Suppressor macrophage treated with lipopolysaccharide for 1 hour (primary cell): Measurements from ENCODE around the gene TFDP1.
"Not testable (repeated sequence)": the region's sequence is repeated elsewhere in the genome, so short reads cannot be mapped to it uniquely, and the experiment has no call there.

Experiments
- DNase-seq, 3 donors: peaks; one replicate each; pipeline ENCODE4 v3.0.0-alpha.2; 2020 to 2022

The TFDP1 gene

DNA sequence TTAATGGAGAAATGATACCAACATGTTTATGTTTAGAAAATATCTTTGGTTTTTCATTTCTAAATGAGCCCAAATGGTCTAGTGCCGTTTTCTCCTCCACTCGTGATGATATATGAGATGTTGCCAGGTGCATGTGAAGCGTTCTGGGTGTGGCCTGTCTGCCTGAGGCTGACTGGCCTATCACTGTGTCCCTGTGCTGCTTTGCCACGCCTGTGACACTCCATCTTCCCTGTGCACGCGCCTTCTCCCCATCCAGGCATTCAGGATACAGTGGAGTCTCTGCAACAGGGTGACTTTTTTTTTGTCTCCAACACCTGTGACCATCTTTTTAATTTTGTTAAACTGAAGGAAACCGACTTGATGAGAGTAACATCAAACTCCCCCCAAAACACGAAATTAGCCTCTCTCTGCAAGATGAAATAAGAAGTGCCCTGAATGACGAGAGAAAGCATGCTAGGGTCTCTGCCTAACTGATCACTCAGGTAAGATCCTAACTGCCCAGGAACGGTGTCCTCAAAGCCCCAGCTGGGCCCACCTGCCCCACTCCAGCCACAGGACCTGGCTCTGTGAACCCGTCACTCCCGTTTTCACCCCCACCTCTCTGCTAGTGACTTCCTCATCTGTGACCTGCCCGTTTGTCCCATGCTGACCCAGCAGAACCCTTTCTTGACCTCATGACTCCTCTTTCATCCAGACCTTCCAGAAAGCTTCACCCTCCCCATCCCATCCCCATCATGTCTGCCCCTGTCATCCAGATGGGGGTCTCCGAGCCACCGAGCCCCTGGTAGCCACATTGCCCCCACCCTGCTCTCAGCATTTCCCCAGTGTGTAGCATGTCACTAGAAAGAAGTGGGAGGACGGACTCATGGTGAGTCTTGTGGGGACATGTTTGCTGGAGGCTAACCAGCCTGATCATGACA is 33.2 kb upstream of the TFDP1 start:
- no peak for DNase-seq

DNA sequence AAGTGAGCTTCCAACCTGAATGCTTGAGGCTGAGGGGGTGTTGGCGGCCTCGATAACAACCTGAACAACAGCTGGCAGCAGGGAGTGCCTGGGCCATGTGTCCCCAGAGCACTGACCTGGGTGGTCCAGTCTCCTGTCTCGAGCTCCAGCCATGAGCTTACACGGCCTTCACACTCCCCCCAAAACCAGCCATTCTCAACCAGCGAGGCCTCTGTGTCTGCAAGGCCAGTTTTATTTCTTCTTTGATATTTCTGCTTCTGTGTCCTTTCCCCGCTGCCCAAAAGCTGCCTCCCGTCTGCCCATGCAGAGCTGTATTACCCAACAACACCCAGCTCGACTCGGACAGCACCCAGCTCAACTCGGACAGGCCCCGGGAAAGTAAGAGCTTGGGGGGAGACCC is 32.5 kb upstream of the TFDP1 start:
- DNase-seq, result no peak

DNA sequence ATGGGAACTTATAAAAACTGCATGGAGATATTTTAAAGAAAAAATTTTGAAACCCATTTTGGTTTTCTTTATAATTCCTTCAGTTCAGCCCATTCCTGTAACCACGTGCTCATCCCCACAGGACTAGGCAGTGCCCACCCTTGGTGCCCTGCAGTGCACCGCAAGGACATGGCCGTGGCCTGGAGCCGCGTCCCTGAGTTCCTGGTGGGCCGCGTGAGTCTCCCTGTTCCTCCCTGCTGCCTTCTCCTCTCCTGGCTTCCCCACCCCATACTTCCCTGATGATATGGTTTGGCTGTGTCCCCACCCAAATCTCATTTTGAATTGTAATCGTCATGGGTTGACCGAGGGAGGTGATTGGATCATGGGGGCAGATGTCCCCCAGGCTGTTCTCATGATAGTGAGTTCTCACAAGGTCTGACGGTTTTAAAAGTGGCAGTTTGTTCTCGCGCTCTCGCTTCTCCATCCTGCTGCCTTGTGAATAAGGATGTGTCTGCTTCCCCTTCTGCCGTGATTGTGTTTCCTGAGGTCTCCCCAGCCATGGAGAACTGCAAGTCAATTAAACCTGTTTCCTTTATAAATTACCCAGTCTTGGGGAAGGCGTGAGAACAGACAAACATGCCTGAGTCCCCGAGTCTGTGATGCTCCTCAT is 31.6 kb upstream of the TFDP1 start:
- peak; percentile 13 to 26 (median 20) for DNase-seq

DNA sequence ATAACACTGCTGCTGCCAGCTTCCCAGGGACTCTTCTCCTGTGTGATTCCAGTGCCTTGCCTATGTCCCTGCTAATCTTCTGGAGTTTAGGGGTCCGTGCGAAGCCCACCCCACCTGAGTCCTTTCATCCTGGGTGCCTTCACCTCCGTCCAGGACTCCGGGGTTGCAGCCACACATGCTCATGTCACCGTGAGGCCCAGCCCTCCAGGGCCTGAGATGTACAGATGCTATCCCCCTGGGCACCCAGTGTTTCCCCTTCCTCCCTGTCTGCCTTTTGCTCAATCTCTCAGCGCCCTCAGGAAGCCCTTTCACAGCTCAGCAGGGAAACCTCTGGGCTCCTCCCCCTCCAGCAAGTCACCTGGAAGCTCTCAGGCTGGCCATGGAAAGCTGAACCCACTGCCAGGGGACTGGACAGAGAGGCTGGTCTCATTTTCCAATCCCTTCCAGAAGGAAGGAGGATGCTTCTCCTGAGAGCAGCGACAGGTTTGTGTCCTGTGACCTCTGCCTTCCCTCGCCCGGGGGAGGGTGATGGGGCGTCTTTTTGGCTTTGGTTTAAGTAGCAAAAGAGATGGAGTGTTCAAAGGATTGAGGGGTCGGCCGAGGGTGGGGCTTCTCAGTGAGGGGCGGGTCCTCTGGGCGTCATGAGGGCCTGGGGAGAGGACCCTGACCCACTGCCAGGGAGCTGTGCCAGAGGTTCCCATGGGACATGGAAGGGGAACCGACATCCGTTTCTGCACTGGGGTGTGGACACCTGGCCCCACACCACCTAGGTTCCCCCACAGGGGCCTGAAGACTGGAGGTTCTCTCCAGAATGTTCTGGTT is 30.8 kb upstream of the TFDP1 start:
- DNase-seq, result no peak

DNA sequence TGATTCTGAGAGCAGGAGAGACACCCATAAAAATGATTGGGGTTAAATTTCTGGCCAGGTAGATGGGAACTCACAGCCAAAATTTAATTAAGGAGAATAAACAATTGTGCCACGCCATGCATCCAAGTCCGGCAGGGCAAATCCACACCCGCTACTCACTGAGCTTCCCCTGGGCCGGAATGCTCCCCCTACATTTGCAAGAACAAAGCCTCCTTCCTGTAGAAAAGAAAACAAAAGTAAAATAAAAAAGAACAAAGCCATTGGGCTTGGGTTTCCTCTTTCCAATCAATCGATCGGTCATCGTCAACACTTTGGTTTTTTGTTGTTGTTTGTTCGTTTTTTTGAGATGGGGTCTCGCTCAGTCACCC is 30.2 kb upstream of the TFDP1 start:
- no peak for DNase-seq

DNA sequence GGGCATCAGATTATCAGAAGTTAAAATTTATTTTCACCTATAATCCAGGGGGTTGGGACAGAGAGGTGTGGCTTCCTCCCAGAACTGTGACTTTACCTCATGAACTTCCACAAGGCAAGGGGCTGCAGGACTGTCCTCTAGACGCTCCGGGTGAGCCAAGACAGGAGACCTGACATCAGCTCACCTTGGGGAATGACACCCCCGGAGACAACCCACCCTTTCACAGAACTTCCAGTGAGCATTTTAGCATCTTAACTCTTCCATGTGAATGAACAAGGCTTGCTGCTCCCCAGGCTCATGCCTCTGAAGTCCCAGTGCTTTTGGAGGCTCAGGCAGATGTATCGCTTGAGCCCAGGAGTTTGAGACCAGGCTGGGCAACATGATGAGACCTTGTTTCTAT is 29.4 kb upstream of the TFDP1 start:
- no peak for DNase-seq

DNA sequence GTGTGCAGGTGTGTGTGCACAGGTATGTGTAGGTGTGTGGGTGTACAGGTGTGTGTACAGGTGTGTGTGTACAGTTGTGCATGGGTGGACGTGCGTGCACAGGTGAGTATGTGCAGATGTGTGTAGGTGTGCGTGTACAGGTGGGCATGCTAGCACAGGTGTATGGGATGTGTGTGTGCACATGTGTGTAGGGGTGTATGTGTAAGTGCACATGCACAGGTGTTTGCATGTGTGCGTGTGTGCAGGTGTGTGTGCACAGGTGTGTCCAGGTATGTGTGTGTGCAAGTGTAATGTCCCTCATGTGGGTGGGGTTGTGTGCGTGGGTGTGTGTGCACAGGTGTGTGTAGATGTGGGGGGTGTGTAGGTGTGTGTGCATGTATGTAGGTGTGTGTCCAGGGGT is 27.5 kb upstream of the TFDP1 start:
- DNase-seq, result no peak

DNA sequence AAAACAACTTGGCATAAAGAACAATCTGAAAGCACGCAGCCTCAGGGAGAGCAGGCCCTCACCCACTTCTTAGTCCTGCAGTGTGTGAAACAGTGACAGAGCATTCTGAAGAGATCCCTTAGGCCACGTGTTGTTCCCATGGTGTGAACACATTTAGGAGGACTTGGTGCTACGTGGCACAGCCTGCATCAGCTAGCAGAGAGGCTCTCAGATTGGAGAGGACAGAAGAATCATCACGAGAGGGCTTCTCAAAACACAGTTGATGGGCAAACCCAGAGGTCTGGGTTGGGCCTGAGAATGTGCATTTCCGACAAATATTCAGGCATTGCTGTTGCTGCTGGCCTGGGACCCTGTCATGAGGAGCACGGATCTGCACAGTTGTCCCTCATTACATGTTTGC is 26.1 kb upstream of the TFDP1 start:
- DNase-seq, result no peak

DNA sequence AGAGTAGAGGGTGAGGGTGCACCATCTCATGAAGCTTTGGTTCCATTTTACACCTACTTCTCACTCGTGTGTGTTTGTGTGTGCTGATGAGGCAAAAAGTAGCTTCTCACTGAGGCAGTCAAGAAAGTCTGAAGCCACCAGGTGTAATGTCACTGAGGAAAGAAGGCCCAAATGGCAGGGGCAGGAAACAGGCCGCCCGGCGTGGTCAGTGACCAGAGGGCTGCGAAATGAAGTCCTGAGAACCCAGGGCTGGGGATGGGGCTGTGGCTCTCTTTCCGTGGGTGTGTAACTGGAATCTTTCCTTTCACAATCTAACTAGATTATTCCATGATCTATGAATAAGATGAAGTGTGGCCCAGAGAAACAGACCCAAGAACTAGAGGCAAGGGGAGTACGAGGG is 25.5 kb upstream of the TFDP1 start:
- DNase-seq, result no peak

DNA sequence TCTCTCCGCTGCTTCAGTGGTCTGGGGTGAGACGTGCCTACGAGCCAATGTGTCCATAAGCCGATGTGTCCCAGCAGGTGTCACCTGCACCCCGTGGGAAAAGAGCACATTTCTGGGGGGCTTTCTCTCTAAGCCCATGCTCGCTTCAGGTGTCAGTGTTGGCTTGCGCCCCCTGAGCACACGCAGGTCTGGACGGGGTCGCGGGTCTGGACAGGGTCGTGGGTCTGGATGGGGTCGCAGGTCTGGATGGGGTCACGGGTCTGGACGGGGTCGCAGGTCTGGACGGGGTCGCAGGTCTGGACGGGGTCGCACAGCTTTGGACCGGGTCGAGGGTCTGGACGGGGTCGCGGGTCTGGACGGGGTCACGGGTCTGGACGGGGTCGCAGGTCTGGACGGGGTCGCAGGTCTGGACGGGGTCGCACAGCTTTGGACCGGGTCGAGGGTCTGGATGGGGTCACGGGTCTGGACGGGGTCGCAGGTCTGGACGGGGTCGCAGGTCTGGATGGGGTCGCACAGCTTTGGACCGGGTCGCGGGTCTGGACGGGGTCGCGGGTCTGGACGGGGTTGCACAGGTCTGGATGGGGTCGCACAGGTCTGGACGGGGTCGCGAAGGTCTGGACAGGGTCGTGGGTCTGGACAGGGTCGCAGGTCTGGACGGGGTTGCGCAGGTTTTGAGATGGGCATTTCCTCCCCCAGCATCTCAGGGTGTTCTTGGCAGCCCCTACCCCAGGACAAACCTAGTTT is 24.5 kb upstream of the TFDP1 start:
- no peak for DNase-seq

DNA sequence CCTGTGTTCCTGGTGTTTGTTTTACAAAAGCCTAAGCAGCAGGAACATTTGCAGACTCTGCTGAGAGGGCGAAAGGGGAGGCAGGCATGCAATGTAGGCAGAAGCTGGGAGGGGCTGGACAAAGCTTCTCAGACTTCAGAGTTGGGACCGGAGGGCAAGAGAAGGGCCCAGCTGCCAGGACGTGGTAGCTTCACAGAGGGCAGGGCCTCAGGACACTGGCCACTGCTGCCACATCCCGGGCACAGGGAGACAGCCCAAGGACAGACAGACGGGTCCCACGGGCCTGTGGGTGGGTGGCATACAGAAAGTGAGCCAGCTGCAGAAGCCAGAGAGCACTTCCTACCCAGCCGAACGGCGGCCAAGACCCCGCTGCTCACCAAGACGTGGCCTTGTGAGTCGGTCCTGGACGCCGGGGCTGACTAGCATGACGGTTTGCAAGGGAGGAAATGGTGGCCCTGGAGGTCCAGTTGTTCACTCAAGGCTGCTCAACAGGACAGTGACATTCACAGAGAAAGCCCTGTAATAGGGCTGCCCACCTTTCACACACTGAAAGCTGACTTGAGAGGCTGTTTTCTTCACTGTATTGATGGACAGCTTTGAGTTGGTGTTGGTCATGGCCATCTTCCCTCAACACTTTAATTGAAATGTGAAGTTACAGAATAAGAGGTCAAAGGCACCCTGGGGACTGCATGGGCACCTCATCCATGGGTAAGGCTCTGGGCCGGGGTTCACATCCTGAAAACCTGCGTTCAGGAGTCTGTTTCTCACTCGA is 23.7 kb upstream of the TFDP1 start:
- DNase-seq, result no peak

DNA sequence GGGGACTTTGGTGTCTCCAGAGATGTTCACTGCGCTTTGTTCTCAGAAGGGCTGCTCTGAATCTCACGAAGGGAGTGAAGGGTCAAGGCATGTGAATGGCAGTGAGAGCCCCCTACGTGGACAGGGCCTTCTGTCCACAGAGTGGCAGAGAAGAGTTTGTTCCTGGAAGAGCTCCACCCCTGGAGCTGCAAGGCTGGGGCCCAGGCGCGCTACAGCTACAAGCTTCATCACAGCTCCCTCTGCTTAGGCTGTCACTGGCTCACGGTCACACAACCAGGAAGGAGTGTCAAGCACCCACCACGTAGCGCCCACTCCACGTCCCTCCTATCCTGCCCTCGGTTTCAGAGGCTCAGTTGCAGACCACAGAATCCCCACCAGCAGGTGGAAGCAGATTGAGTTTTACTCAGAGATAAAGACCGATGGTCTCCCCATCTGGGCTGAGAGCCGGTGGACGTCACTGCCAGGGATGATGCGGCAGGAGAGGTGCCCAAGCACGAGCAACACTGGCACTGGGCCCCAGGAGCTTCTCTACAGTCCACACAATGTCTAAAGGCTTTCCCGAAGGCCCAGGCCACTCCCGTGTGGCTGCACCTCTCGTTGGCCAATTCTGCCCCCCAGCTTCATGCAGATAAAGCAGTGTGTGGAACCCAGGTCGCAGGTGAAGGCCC is 23.0 kb upstream of the TFDP1 start:
- DNase-seq, result no peak

DNA sequence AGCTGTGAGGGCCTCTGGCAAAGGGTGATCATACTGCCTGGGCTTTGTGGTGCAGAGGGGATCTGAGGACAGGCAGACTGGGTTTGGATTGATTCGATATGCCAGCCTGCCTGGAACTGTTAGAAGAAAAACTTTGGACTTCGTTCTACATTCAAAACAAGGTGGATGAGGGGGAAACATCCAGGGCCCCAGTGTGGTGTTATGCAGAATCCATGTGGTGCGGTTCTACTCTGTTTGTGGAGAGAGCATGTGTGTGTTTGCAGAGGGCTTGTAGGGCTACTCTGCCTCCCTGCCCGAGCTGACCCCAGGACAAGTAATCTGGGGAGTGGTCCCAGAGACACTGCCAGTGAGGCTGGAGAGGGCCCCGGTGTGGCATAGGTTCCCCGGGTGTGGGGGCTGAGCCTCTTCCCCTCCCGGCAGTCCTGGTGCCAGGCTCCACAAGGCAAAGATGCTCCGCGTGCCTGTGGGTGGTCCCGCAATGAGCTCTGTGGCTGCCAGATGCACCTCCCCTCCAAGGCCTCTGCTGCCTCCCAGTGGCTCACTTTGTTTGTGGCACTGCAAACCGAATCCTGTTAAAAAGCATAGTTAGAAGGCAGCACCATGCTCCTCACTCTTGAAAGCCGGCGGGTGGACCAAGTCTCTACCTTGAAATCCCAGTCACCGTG is 22.3 kb upstream of the TFDP1 start:
- DNase-seq, result peak; percentile 57 to 62 (median 58)

DNA sequence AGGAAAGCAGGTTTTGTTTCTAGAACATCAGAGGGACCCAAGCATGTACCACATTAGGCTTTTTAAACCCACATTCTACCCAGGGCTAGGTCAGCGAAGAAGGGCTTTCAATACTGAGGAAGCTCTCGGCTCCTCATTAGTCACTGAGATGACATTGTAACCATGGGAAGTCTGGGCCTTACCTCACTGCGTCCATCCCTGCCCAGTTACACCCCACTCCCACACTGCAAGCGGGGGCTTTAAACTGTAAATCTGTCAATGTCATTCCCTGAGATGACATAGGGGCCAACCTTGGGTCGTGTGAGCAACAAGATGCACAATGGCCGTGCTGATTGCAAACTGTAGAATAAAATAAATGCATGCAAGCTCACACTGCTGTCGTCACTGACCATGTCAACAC is 21.7 kb upstream of the TFDP1 start:
- peak in 1 of 3 donors; percentile 5 for DNase-seq

DNA sequence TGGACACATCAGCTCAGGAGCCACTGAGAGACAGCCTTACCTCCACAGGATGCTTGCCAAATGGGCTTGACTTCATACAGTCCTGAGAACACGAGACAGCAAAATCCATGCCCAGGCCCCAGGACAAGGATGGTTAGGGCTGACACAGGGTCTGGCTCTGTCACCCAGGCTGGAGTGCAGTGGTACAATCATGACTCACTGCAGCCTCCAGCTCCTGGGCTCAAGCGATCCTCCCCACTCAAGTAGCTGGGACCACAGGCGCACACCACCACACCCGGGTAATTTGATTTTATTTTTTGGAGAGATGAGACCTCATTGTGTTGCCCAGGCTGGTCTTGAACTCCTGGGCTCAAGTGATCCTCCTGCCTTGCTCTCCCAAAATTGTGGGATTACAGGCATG is 21.0 kb upstream of the TFDP1 start:
- not testable (repeated sequence) for DNase-seq

DNA sequence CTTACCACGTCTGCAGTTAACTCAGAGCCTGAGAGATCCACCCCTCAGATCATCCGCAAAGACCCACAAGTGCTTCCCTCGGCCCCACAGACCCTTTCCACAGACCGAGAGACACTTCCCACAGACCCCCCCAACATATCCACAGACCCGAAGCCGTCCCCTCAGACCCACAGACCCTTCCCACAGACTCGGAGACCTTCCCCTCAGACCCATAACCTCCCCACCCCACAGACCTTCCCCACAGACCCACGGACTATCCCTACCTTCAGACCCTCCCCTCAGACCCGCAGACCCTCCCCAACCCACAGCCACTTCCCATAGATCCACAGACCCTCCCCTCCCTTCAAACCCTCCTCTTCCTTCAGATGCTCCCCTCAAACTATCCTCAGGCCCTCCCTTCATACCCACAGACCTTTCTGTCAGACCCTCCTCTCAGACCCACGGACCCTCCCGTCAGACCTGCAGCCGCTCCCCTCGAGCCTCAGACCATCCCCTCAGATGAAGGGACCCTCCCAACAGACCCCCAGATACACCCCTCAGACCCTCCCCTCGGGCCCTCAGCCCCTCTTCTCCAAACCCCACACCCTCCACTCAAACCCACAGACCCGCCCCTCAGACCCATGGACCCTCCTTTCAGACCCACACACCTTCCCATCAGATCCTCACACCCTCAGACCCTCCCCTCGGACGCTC is 20.1 kb upstream of the TFDP1 start:
- no peak for DNase-seq

DNA sequence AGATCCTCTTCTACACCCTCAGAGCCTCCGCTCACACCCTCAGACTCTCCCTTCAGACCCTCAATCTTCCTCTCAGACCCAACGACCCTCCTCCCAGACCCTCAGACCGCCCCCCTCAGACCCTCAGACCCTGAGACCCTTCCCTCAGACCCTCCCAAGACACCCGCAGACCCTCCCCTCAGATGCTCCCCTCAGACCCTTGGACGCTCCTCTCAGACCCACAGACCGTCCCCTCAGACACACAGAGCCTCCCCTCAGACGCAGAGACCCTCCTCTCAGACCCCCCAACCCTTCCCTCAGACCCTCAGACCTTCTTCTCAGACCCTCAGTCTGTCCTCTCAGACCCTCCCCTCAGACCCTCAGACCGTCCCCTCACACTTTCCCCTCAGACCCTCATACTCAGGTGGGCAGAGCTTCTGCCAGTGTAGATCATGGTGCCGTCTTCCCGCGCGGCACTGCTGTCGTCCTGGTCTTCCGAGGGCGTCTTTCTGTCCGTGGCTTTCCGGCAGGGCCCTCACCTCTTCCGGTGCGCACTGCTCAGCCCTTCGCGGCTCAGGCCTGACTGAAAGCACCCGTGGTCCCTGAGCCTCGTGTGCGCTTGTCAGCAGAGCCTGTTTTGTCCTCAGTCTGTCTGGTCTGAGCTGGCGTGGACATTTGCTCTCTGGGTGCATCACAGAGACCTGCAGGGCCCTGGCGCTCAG is 18.9 kb upstream of the TFDP1 start:
- no peak for DNase-seq

DNA sequence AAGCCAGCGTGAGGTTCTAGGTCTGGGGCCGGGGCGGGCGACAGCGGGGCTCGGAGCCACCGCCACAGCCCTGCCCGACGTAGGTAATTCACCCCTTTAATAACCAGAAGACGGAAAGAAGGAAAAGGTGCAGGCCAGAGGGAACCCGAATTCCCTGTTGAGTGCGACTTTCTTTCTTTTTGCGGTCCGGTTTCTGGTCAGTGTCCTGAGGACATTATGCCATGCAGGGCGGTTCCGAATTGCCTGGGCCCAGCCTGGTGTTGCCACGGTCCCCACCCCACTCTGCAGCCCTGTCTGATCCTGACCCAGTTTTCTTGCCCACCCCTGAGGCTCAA is 18.4 kb upstream of the TFDP1 start:
- no peak for DNase-seq

DNA sequence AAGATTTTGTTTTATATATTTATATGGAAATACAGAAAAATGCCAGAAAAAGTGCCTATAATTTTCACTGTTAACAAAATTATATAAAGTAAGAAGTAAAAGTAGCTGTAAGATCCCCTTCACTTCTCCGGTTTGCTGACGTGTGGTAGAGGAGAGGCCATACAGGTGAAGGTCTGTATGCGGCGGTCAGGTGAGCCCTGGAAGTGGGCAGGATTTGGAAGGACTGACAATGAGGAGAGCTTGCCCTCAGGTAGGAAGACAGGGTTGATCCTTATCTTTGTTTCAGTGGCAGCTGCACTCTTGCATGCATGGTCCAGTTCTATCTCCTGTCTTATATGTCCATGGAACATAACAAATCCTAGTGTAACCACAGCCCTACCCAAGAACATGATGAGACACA is 16.9 kb upstream of the TFDP1 start:
- DNase-seq, result no peak

DNA sequence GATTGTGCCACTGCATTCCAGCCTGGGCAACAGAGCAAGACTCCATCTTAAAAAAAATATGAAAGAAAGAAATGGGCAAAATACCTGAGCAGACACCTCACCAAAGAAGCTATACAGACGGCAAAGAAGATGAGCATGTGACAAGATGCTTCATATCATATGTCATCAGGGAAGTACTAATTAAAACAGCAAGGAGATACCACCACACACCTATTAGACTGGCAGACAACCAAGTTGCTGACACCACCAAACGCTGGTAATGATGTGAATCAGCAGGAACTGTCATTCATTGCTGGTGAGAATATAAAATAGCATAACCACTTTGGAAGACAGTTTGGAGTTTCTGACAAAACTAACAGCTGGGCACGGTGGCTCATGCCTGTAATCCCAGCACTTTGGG is 11.5 kb upstream of the TFDP1 start:
- DNase-seq, result no peak
